GM12878 (cell line): ENCODE data around the gene SLC34A3. TPM values are rescaled to one million over a fixed set of nuclear protein-coding genes. Genes with fewer than 3 reads are reported as not detected.

ENCODE experiments used
- BACH1 ChIP-seq: fragments of 450-650 bp; IDR thresholded peaks from 2 replicates; pipeline ENCODE4 v1.6.1; 2017; ENCODE audit warnings: mild to moderate bottlenecking, borderline replicate concordance
- BRCA1 ChIP-seq: IDR thresholded peaks from 2 replicates; pipeline ENCODE4 v1.6.1; 2011; ENCODE audit warnings: low read depth, low read length, improper control_type of control experiment
- CTCF ChIP-seq, 3 experiments: IDR thresholded peaks in 2 of 3; conservative IDR thresholded peaks in 1 of 3; 2 replicates each; pipeline ENCODE4 v1.5.1; 2011; ENCODE audit warnings: low read depth in 3 of 3, low read length in 3 of 3, mild to moderate bottlenecking in 3 of 3, control low read depth in 2 of 3, moderate library complexity in 2 of 3, inconsistent platforms in 1 of 3, mixed read lengths in 1 of 3; ENCODE audit not compliant: control insufficient read depth in 2 of 3, insufficient read depth in 1 of 3; ENCODE audit errors: extremely low read depth in 1 of 3
- JUND ChIP-seq: IDR thresholded peaks from 2 replicates; pipeline ENCODE4 v1.6.1; 2012; ENCODE audit warnings: low read depth, mild to moderate bottlenecking, low read length, improper control_type of control experiment, moderate library complexity
- KLF5 ChIP-seq: fragments of 450-650 bp; IDR thresholded peaks from 2 replicates; pipeline ENCODE4 v1.6.1; 2014; ENCODE audit warnings: mild to moderate bottlenecking; ENCODE audit not compliant: partially characterized antibody
- MYB ChIP-seq: fragments of 150-350 bp; IDR thresholded peaks from 2 replicates; pipeline ENCODE4 v1.6.1; 2014; ENCODE audit warnings: mild to moderate bottlenecking, low read depth, low read length, borderline replicate concordance
- NBN ChIP-seq: fragments of 450-650 bp; IDR thresholded peaks from 2 replicates; pipeline ENCODE4 v1.6.1; 2016
- PAX8 ChIP-seq: fragments of 450-650 bp; IDR thresholded peaks from 2 replicates; pipeline ENCODE4 v1.6.1; 2017; ENCODE audit warnings: mild to moderate bottlenecking, moderate library complexity
- POLR2A ChIP-seq: IDR thresholded peaks from 2 replicates; pipeline ENCODE4 v1.6.1; 2011; ENCODE audit warnings: low read depth, mild to moderate bottlenecking, low read length
- RAD21 ChIP-seq: IDR thresholded peaks from 2 replicates; pipeline ENCODE4 v1.6.1; 2011; ENCODE audit warnings: mild to moderate bottlenecking, low read depth, low read length, moderate library complexity; ENCODE audit not compliant: insufficient read depth
- RAD51 ChIP-seq: fragments of 450-650 bp; IDR thresholded peaks from 2 replicates; pipeline ENCODE4 v1.6.1; 2016; ENCODE audit warnings: moderate library complexity, mild to moderate bottlenecking, inconsistent platforms
- RBBP5 ChIP-seq: fragments of 200-600 bp; sonication (generic); conservative IDR thresholded peaks from 2 replicates; pipeline ENCODE4 v1.6.1; 2016
- RCOR1 ChIP-seq: conservative IDR thresholded peaks from 2 replicates; pipeline ENCODE4 v1.6.1; 2012; ENCODE audit warnings: low read depth, low read length, improper control_type of control experiment
- RELA ChIP-seq: fragments of 450-650 bp; IDR thresholded peaks from 2 replicates; pipeline ENCODE4 v1.8.0; 2014; ENCODE audit warnings: borderline replicate concordance; ENCODE audit not compliant: partially characterized antibody
- SMAD1 ChIP-seq: fragments of 450-650 bp; IDR thresholded peaks from 2 replicates; pipeline ENCODE4 v1.6.1; 2018; ENCODE audit warnings: mild to moderate bottlenecking, low read depth; ENCODE audit not compliant: partially characterized antibody
- SUPT20H ChIP-seq: IDR thresholded peaks from 2 replicates; pipeline ENCODE4 v1.6.1; 2011; ENCODE audit warnings: low read depth, mild to moderate bottlenecking, low read length, moderate library complexity, borderline replicate concordance; ENCODE audit not compliant: control insufficient read depth
- ZNF207 ChIP-seq: fragments of 450-650 bp; IDR thresholded peaks from 2 replicates; pipeline ENCODE4 v1.6.1; 2014; ENCODE audit warnings: antibody characterized with exemption, mild to moderate bottlenecking, borderline replicate concordance
- ZNF217 ChIP-seq: fragments of 450-650 bp; IDR thresholded peaks from 2 replicates; pipeline ENCODE4 v1.6.1; 2017; ENCODE audit warnings: antibody characterized with exemption, mild to moderate bottlenecking
- ZNF592 ChIP-seq: fragments of 450-650 bp; IDR thresholded peaks from 2 replicates; pipeline ENCODE4 v1.6.1; 2017; ENCODE audit warnings: mild to moderate bottlenecking, moderate library complexity
- ZNF687 ChIP-seq: fragments of 450-650 bp; IDR thresholded peaks from 2 replicates; pipeline ENCODE4 v1.6.1; 2017; ENCODE audit warnings: mild to moderate bottlenecking, moderate library complexity
- ZZZ3 ChIP-seq: IDR thresholded peaks from 2 replicates; pipeline ENCODE4 v1.6.1; 2011; ENCODE audit warnings: low read depth; ENCODE audit not compliant: control insufficient read depth, insufficient read length
- polyA plus RNA-seq, 11 experiments: library from polyadenylated mRNA; depleted of rRNA in 4 of 11; unstranded in 6 of 11; stranded (reverse) in 5 of 11; fragments of >200 nt; fragmentation: Nextera tagmentation in 4 of 11; fragmentation: Illumina TruSeq in 1 of 11; extraction: Ambion mirVana in 4 of 11; extraction: Trizol in 1 of 11; gene quantifications; 1 replicate in 1 of 11; 2 replicates in 10 of 11; pipeline versions ENCODE4 v1.2.1 to v1.2.3, GENCODE V29; 2011 to 2016; ENCODE audit warnings: inconsistent platforms in 2 of 11, missing spikeins in 2 of 11, low read depth in 1 of 11
- total RNA-seq, 4 experiments: library from RNA; depleted of rRNA in 3 of 4; stranded (reverse); fragments of >200 nt in 3 of 4; fragmentation: Illumina TruSeq in 1 of 4; extraction: Trizol in 1 of 4; gene quantifications; 2 replicates each; pipeline versions ENCODE4 v1.2.1 to v1.2.3, GENCODE V29; 2013 to 2021

Gene SLC34A3
- total and polyA plus RNA-seq, 10 of the 15 experiments (the other 5 are each of a cell fraction or from before 2014, with no cell fraction given) = not detected

- TF ChIP-seq ZNF207 = peak; percentile 80; the same call in 1 of the 2 replicates
- TF ChIP-seq RBBP5 = no peak
- TF ChIP-seq RCOR1 = no peak
- TF ChIP-seq BRCA1 = no peak
- TF ChIP-seq NBN = no peak
- TF ChIP-seq RAD51 = no peak
- no peak for TF ChIP-seq ZNF592
- TF ChIP-seq PAX8 = no peak
- no peak for TF ChIP-seq JUND
- TF ChIP-seq SMAD1 = no peak
- TF ChIP-seq SUPT20H = no peak
- no peak for TF ChIP-seq RAD21
- TF ChIP-seq MYB = no peak
- TF ChIP-seq CTCF (IDR thresholded peaks at IDR 0.05 in 2 of 3, conservative IDR thresholded peaks at IDR 0.05 in 1 of 3; ENCODE audit: control insufficient read depth in 2 of 3, extremely low read depth in 1 of 3, insufficient read depth in 1 of 3, low read depth in 3 of 3, low read length in 3 of 3) = no peak
- TF ChIP-seq BACH1 = peak; percentile 72
- TF ChIP-seq RELA = peak; percentile 68
- peak; percentile 30; the same call in 1 of the 2 replicates for TF ChIP-seq ZNF687
- peak; percentile 79 for TF ChIP-seq POLR2A
- no peak for TF ChIP-seq ZZZ3
- TF ChIP-seq ZNF217 = no peak
- peak; percentile 28 for TF ChIP-seq KLF5
These were observed 7.4 kb upstream of the SLC34A3 start (continued) for GRCh38 chr9:137223078-137223970.
